Astrocyte (in vitro differentiated cells and primary cell): ENCODE measurements around the gene ANKRD40CL.

ENCODE experiments used
- EZH2 ChIP-seq: IDR thresholded peaks from 2 replicates; pipeline ENCODE4 v1.6.1; 2012; ENCODE audit warnings: mild to moderate bottlenecking, low read length, inconsistent platforms; ENCODE audit not compliant: insufficient read depth
- TF ChIP-seq, protein P1 (sequence below): IDR thresholded peaks from 2 replicates; pipeline ENCODE4 v1.5.1; 2011; ENCODE audit warnings: low read depth, mild to moderate bottlenecking, inconsistent platforms, low read length, moderate library complexity; ENCODE audit not compliant: insufficient read depth

DNA sequence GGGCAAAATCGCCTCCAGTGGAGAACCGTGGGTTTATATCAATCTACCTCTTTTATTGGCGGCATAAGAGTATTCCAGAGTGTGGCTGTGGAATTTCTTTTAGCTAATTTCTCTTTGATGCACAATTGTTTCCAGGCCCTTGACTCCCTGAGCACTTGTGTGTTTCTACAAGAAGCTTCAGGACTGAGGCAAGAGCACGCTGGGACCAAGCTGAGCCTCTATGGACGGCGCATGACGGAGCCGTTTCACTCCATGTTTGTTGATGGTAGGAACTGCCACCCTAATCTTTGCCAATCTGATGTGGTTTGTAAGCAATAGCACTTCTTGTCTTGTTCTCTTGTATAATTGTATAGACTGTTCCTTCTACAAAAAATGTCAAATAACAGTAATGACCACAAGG lies 11.2 kb upstream of the ANKRD40CL start:
- TF ChIP-seq, protein P1, sequence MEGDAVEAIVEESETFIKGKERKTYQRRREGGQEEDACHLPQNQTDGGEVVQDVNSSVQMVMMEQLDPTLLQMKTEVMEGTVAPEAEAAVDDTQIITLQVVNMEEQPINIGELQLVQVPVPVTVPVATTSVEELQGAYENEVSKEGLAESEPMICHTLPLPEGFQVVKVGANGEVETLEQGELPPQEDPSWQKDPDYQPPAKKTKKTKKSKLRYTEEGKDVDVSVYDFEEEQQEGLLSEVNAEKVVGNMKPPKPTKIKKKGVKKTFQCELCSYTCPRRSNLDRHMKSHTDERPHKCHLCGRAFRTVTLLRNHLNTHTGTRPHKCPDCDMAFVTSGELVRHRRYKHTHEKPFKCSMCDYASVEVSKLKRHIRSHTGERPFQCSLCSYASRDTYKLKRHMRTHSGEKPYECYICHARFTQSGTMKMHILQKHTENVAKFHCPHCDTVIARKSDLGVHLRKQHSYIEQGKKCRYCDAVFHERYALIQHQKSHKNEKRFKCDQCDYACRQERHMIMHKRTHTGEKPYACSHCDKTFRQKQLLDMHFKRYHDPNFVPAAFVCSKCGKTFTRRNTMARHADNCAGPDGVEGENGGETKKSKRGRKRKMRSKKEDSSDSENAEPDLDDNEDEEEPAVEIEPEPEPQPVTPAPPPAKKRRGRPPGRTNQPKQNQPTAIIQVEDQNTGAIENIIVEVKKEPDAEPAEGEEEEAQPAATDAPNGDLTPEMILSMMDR, result no peak
- no peak for TF ChIP-seq EZH2
